ENCODE data around the gene SLC44A1.

Gene SLC44A1

GRCh38 chr9:105403552-105404248 is 159.2 kb downstream of the SLC44A1 start:
- no peak for DNase-seq

GRCh38 chr9:105405514-105406131 is 161.2 kb downstream of the SLC44A1 start:
- DNase-seq, result no peak

GRCh38 chr9:105406369-105406768 is 161.9 kb downstream of the SLC44A1 start:
- DNase-seq, result no peak

GRCh38 chr9:105413525-105413924 is 169.1 kb downstream of the SLC44A1 start:
- no peak for DNase-seq

- DNase-seq, result peak; percentile 63
Observed at GRCh38 chr9:105414947-105415661, 170.7 kb downstream of the SLC44A1 start.

GRCh38 chr9:105415662-105415980 is 171.2 kb downstream of the SLC44A1 start:
- no peak for DNase-seq

GRCh38 chr9:105416840-105417239 is 172.4 kb downstream of the SLC44A1 start:
- DNase-seq, result no peak

- DNase-seq, result no peak
Observed at GRCh38 chr9:105418588-105419500, 174.4 kb downstream of the SLC44A1 start.

- no peak for DNase-seq
Observed at GRCh38 chr9:105419816-105420597, 175.6 kb downstream of the SLC44A1 start.

- no peak for DNase-seq
Observed at GRCh38 chr9:105421154-105421553, 176.7 kb downstream of the SLC44A1 start.

GRCh38 chr9:105421864-105422263 is 177.4 kb downstream of the SLC44A1 start:
- no peak for DNase-seq

- DNase-seq, result no peak
Observed at GRCh38 chr9:105425816-105426433, 181.5 kb downstream of the SLC44A1 start.

- no peak for DNase-seq
Observed at GRCh38 chr9:105426657-105427056, 182.2 kb downstream of the SLC44A1 start.

- DNase-seq, result no peak
Observed at GRCh38 chr9:105431424-105432246, 187.2 kb downstream of the SLC44A1 start.

GRCh38 chr9:105432247-105432842 is 187.9 kb downstream of the SLC44A1 start:
- DNase-seq, result no peak

GRCh38 chr9:105435453-105435852 is 191.0 kb downstream of the SLC44A1 start:
- DNase-seq, result no peak

GRCh38 chr9:105436783-105437182 is 192.3 kb downstream of the SLC44A1 start:
- DNase-seq, result no peak

- DNase-seq, result no peak
Observed at GRCh38 chr9:105437704-105438103, 193.3 kb downstream of the SLC44A1 start.

GRCh38 chr9:105438141-105438806 is 193.8 kb downstream of the SLC44A1 start:
- no peak for DNase-seq

- no peak for DNase-seq
Observed at GRCh38 chr9:105439428-105439827, 195.0 kb downstream of the SLC44A1 start.

Data from midbrain (tissue), 1 donor.